Stimulated activated CD8-positive, alpha-beta memory T cell treated with anti-CD3 and anti-CD28 coated beads, Interleukin-15, amount 100 ng/mL, for 48 hours (primary cell): ENCODE results near the gene FHAD1.

Source experiments
- DNase-seq, 2 donors: peaks; one replicate each; pipeline ENCODE4 v3.0.0-alpha.2; 2020; ENCODE audit warnings: low read depth in 2 of 2

FHAD1 gene

DNA sequence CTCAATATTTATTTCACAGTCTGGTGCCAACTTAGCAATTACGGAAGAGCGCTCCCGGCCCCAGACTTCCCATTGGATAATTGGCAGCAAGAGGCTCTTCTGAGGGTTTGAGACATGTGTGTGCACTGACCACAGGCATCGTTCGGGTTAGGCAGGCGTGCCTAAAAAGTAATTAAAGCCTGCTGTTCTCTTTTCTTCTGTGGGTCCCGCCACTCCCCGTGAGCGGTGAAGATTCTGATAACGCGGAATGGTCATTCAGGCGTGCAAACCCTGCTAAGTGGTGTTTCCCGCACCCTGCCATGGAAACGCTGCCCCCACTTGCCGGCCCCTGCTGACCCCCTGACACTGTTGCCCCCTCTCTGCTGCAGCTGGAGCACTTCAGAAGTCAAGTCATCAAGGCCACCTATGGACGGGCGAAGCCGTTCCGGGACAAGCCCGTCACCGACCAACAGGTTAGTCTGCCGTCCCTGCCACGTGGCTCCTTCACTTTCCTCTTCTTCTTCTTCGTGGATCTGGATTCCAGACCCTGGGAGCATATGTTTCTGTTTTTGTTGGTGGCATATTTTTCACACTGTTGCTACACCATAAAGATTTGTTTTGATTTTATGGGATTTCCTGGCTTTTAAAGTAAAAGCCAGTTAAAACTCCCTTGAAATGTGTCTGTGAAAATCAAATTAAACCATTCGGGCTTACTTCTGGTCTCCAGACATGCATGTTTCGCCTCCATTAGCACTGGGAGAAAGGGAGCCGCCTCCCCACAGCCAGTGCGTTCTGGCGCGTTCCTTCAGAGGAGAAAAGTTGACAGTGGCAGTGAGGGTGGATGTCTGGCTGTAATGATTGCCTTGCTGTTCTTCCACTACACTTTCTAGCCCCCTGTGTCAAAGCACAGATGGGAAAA lies 79.9 kb downstream of the FHAD1 start:
- DNase-seq = no peak

DNA sequence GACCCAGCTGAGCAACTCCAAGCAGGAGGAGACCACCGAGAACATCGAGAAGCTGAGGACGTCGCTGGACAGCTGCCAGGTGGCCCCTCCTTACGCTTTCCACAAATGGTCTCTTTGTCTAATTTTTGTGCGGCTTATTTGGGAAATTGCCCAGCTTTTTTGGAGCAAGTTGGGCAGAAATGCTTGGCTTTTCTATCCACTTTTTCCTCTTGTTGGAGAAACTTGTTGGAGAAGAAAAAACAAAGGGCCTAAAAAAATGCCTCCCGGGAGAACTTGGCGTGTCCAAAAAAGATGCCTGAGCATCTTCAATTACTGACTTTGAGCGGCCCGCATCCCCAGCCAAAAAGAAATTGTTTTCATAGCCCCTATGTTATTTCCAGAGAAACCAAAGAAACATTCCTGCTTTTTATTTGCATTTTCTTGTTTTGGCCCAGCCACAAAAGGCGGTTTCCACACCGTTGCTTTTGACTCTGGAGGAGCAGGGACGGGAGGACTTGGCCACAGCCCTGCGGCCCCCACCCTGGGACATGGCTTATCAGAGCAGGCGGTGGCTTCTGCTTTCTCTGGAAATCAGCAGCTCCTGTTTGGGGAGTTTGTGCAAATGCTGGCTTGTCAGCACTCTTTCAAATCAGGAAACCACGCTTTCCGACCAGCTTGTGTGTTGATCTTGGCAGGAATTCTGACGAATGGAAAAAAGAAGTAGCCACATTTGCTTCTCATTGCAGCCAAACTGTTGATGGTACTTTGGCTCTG lies 81.5 kb downstream of the FHAD1 start:
- DNase-seq = no peak

DNA sequence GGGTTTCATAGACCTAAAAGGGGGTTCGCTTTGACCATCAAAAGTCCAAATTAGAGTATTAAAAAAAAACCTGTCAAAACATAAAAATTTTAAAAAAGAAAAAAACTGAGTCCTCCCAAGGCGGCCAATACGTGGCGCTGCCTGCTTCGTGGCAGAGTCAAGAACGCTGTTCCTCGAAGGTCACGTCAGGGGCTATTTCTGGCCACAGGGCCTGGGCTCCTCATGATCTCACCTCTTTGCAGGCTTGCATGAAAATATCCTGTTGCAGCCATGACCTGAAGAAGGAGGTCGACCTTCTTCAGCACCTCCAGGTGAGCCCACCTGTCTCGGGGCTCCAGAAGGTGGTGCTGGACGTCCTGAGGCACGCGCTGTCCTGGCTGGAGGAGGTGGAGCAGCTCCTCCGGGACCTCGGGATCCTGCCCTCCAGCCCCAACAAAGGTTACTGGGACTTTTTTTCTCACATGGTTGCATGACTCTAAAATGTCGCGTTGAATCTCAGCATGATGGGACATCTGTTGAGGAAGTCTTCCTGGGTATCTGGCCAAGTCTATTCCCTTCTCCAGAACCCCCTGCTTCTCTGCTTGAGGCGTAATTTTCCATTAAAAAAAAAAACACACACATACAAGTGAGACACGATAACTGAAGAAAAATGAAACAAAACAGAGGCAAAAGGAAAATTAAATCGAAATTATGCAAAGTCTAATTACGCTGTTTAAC lies 82.2 kb downstream of the FHAD1 start:
- DNase-seq = no peak

DNA sequence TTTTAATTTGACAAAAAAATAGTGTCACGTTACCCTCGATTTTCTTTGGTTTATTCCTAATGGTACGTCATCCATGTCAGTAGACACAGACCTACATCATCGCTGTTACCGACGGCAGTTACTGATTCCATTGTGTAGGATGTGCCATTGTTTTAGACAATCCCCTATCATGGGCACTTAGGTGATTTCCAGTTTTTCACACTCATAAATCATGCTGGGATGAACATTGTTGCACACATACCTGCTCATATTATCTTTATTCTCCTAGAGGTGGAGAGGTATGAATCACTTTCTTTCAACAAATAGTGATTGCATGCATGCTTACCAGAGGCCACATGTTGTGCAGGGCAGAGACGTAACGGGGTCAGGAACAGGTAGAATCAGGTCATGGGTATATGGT lies 83.0 kb downstream of the FHAD1 start:
- no peak for DNase-seq

DNA sequence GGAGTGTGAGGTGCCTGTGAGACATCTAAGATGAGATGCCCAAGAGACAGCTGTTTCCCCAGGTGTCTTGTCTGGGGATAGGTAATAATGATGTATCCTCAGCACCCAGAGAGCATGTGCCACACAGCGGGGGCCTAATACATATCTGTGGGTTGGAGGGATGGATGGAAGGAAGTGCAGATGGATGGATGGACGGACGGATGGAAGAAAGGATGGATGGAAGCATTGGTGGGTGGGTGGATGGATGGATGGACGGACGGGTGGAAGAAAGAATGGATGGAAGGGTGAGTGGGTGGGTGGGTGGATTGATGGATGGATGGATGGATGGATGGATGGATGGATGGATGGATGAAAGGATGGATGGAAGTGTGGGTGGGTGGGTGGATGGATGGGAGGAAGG lies 84.2 kb downstream of the FHAD1 start:
- DNase-seq = no peak

DNA sequence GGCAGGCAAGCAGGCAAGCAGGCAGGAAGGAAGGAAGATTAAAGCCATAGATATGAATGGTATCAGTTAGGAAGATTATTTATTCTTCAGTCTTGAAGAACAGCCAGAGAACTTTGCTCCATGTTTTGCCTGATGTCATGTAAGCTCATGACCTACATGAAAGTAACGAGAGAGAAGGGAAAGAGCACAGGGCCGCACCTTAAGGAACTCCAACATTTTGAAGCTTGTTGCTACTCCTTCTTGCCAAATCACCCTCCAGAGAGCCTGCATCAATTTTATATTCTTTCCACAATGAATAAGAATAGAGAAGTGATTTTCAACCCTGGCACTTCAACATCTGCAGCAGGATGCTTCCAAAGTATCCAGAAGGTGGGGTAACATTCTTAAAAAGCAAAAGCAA lies 84.7 kb downstream of the FHAD1 start:
- no peak for DNase-seq

DNA sequence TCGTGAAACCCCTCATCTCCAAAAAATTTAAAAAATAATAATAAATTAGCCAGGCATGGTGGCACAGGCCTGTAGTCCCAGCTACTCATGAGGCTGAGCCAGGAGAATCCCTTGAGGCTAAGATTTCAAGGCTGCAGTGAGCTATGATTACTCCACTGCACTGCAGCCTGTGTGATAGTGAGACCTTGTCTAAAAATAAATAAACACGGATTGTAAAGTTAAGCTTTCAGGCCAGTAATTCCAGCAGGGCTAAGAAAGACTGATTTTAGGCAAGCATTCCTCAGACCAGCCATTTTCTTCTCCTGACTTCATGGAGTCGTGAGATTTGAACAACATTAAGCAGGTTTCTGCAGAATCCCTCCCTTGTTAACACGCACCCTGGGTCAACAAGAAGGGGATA lies 85.5 kb downstream of the FHAD1 start:
- DNase-seq = no peak

DNA sequence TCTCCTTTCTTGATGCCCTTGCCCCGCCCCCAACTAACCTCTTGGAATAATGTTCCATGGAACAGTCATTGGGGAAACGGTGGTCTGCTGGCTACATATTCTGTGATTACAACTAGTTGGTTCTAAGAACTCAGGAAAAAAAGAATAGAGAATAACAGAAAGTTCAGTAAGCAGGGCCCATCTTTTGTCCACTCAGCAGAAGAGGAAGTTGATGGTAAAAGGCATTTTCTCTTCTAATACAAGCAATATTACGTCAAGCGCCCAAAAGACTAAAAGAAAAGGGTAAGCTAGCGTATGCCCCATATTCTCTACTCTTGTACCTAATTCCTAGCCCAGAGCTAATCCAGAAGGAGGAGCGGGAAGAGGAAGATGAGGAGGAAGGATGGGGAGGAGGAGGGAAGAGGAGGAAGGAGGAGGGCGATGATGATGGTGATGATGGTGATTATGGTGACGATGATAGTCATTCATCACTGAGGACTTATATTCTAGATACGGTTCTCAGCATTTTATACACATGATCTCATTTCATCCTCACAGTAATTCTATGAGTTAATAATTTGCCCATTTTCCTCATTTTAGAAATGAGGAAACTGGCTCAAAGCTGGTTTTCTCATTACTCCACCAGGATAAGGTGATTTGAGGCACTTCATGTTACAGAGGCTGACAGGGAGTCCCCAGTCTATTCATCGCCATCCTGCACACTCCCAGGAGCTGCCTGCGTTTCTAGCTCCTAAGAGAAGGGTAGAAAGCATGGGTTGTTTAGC lies 86.1 kb downstream of the FHAD1 start:
- DNase-seq = no peak

DNA sequence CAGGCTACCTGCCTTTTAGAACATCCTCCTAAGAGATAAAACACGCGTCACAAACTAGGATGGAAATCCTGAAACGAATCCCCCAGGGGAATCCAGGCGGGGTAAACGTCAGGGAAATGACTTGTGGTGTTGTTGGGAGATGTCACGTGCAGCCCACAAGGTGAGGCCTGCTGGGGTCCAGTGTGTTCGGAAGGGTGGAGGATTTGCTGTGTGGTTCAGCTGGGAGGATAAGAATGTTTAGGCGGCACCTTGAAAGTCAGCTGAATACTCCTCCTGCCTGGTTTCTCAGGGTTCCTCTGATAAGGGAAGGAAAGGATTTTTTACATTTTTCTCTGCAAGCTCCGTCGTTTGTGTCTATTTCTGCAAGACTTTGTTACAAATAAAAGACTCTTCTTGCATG lies 88.0 kb downstream of the FHAD1 start:
- no peak for DNase-seq

DNA sequence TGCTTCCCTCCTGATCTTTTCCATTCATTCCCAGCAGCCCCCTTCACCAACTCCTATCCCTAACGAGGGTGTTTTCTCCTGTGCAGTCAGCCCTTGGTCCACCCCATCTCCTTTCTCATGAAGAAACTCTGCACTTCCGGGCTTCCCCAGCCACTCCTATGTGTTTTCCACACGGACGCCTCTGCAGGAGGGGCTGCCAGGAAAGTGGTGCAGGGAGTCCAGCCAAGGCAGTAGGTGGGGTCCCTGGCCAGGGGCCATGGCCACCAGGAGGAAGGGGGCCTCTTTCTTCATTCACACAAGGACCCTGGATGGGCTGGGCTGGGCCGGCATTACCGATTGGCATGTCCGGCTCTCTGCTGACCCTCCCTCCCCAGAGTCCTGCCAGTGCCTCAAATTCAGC lies 89.8 kb downstream of the FHAD1 start:
- no peak for DNase-seq

DNA sequence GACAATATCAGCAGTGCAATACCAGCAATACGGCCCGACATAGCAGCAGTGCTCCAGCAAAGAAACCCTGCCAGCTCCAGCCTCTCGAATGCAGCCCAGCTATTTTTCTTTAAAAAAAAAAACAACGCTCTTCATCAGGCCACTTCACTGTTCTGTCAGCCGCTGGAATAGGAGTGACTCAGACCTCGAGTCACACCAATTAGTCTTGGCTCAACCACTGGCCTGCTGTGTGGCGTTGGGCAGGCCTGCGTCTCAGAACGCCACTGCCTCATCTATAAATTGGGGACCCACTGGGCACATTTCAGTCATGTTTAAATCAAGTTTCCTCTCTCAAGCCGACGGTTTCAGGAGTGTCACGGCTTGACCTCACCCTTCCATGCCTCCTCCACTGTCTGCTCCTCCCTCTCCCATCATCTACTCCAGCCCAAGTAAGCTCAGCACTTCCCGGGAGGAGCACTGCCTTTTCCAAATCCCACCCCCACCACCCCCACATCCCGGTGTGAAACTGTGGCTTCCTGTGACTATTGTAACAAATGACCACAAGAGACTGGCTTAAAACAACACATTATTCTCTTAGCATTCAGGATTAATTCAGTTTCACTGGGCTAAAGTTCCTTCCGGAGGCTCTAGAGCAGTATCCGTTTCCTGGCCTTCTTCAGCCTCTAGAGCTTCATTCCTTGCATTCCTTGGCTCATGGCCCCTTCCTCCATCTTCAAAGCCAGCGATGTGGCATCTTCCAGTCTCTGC lies 90.8 kb downstream of the FHAD1 start:
- no peak for DNase-seq

DNA sequence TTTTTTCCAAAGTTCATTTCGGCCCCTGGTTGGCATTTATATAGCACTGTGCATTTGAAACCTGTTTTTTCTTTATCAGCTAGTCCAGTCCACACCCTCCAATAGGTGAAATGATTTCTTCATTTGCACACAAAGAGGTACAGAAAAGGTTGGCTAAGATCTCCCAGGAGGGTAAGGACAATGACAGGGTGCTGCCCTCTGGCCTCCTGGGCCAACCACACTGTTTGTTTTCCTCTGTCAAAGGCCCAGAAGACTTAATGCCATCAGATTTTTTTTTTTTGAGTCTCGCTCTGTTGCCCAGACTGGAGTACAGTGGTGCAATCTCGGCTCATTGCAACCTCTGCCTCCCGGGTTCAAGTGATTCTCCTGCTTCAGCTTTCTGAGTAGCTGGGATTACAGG lies 92.5 kb downstream of the FHAD1 start:
- no peak for DNase-seq

DNA sequence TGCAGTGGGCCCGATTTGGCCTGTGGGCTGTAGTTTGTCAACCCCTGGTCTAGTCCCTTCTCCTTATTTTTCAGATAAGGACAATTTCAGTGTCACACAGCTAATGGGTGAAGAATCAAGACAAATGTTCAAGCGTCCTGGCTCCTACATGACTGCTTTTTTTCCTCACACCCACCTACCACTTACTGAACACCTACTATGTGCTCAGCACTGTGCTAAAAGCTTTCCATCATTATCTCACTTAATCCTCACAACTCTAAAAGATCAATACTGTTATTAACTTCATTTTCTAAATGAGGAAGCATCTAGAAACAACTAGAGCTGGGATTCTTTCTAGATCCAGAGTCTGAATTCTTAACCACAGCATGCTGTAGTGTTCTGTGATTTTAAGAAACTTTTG lies 94.2 kb downstream of the FHAD1 start:
- DNase-seq = no peak

DNA sequence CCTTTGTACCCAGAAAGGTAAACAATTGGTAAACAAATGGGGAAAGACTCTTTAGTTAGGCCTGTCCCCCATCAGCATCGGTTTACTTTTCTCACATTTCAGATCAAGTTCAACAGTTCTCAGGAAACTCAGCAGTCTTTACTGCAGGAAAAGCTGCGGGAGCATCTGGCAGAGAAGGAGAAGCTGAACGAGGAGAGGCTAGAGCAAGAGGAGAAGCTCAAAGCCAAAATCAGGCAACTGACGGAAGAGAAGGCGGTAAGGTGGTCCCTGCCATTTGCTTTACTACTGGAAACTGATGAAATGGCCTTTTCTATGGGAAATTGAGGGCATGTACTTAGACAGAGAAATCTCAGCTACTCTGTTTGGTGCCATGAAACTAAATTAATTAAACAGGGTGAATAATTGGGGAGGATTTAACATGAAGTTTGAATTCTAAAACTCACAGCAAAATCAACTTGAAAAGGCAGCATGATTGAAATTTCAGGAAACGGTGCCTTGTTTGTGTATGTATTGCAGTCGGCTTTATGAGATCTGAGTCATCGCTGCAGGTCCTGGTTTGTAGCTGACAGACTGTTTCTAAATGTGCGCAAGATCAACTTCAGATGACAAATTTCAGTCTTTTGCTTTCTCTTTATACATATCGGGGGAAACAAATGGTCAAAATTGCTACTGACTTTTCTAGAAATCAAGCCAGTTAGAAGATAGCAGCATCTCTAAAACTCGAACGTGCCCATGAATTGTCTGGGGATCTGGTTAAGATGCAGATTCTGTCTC lies 94.8 kb downstream of the FHAD1 start:
- no peak for DNase-seq

DNA sequence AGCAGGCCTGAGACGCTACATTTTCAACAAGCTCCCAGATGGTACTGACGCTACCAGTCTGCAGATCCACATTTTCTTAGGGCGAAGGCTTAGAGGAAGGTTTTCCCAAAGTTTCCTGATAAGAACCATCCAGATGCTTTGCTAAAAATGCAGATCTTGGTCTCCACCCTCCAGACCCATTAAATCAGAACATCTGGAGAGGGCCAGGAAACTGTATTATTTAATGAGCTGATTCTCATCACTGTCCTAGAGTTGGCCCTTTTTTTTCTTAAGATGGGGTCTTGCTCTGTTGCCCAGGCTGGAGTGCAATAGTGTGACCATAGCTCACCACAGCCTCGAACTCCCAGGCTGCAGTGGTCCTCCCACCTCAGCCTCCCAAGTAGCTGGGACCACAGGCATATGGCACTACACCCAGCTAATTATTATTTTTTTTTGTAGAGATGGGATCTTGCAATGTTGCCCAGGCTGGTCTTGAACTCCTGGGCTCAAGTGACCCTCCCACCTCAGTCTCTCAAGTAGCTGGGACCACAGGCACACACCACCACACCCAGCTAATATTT lies 95.5 kb downstream of the FHAD1 start:
- no peak for DNase-seq

DNA sequence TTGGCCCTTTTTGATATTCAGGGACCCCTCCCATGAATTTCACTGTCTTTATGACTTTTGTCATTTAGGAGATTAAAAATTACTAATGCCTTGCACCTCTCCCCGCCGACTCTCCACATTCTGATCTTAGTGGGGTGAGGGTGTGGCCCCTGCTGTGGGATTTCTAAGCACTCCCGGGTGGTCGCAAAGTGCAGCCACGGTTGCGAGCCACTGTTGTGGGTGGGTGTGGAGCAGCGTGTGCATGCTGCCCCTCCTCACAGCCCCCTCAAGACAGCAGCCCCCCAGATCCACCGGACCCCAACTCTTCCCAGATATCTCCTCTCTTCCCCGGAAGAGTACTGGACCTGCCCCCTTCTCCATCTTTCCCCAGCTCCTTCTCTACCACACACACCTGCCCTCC lies 96.1 kb downstream of the FHAD1 start:
- DNase-seq = no peak

DNA sequence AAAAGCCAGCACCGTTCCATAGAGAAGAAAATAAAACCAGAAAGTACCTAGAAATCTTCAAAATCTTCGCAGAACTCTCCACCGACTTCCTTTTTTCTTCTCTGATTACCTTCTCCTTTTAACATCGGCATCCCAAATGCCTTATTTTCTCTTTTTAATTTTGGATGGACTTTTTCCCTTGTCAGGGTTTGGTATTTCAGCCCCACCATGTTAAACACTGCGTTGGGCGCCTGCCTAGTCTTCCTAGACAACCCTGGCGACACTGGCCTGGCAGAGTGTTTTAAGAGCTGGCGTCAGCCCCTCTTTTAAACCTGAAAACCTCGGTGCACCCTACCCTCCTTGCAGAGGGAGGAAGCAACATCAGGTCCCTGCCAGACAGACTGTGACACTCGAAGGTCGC lies 96.7 kb downstream of the FHAD1 start:
- DNase-seq = no peak

DNA sequence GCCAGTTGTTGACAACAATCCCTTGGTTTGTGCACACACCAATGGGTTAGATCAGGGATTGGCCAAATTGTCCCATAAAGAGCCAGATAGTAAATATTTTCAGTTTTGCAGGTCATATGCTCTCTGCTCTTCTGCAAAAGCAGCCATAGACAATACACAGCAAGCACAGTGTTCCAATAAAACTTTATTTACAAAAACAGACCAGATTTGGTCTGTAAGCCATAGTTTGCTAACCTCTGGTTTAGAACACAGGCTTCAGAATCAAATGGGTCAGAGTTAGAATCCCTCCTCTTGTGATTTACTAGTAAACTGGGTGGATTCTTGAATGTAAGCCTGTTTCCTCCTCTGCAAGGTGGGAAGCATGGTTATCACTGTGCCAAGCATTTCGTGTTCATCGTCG lies 97.4 kb downstream of the FHAD1 start:
- DNase-seq = no peak

DNA sequence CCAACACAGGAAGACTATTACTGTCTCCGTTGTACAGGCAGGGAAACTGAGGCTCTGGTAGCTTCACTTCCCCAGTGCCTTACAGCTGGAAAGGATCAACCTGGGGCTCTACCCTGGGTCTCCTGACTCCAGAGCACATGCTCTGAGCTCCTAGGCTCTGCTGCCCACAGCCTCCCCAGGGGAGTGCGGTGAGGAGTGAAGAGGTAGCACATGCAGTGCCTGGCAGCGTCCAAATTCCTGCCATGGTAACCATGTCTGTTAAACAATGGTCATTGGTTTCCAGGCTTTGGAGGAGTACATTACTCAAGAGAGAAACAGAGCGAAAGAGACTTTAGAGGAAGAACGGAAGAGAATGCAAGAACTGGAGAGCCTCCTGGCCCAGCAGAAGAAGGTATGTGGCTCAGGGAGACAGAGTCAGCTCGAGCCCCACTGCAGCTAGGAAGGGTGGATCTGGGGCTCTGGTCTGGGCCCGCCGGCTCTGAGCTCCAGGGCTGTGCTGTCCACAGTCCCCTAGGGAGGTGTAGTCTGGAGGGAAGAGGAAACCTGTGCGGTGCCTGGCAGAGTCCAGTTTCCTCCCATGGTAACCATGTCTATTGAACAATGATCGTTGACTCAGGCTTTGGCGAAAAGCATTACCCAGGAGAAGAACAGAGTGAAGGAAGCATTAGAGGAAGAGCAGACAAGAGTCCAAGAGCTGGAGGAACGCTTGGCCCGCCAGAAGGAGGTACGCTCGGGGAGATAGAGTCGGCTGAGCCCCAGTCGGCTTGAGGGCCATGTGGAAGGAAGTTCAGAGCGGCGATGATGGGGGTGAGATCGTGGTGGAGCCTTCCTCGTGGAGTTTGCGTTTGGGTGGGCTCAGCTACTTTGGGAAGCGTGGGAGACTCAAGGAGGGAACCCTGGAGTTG lies 98.0 kb downstream of the FHAD1 start:
- no peak for DNase-seq
